Natural killer cell (primary cell): ENCODE measurements around the gene CCER1. TPM values are rescaled to one million over a fixed set of nuclear protein-coding genes. Genes with fewer than 3 reads are reported as not detected.

Experiments used
- ATAC-seq, 3 donors: fragments of 150-1000 bp in 2 of 3; fragments of 200-7000 bp in 1 of 3; cut with Tn5 transposase; 1 replicate in 1 of 3; 2 replicates in 2 of 3; pipeline ENCODE4 v1.10.0; 2021; ENCODE audit warnings: mild to moderate bottlenecking in 2 of 3, moderate library complexity in 2 of 3
- DNase-seq, 2 donors: peaks; one replicate each; pipeline versions ENCODE4 v3.0.0 to v3.0.0-alpha.2; 2013 to 2021; ENCODE audit warnings: mixed read lengths in 1 of 2
- H3K27ac ChIP-seq: one replicate; pipeline ENCODE4 v1.5.1; 2013; ENCODE audit warnings: mild to moderate bottlenecking, low read length
- H3K27me3 ChIP-seq: one replicate; pipeline ENCODE4 v1.6.1; 2013; ENCODE audit warnings: low read length; ENCODE audit not compliant: control insufficient read depth, insufficient read depth
- H3K36me3 ChIP-seq: one replicate; pipeline ENCODE4 v1.6.1; 2013; ENCODE audit warnings: low read length; ENCODE audit not compliant: control insufficient read depth, insufficient read depth
- H3K4me1 ChIP-seq: one replicate; pipeline ENCODE4 v1.6.1; 2013; ENCODE audit warnings: low read length; ENCODE audit not compliant: control insufficient read depth, insufficient read depth
- H3K4me3 ChIP-seq: one replicate; pipeline ENCODE4 v1.5.1; 2013; ENCODE audit warnings: low read length
- H3K9me3 ChIP-seq: one replicate; pipeline ENCODE4 v1.6.1; 2013; ENCODE audit warnings: low read length; ENCODE audit not compliant: control insufficient read depth, insufficient read depth
- H3K27ac Mint-ChIP-seq, 2 donors: one replicate each; pipeline ENCODE4 v1.8.0; 2022; ENCODE audit warnings: mild to moderate bottlenecking in 2 of 2, mixed read lengths in 2 of 2, moderate library complexity in 1 of 2
- H3K27me3 Mint-ChIP-seq, 2 donors: one replicate each; pipeline ENCODE4 v1.8.0; 2022; ENCODE audit warnings: low read depth in 2 of 2, mixed read lengths in 2 of 2
- H3K36me3 Mint-ChIP-seq: one replicate; pipeline ENCODE4 v1.8.0; 2022; ENCODE audit warnings: mixed read lengths
- H3K4me1 Mint-ChIP-seq, 2 donors: one replicate each; pipeline ENCODE4 v1.8.0; 2022; ENCODE audit warnings: mixed read lengths in 2 of 2
- H3K4me3 Mint-ChIP-seq: one replicate; pipeline ENCODE4 v1.8.0; 2022; ENCODE audit warnings: mild to moderate bottlenecking, moderate library complexity, mixed read lengths
- H3K9me3 Mint-ChIP-seq, 2 donors: one replicate each; pipeline ENCODE4 v1.8.0; 2022; ENCODE audit warnings: mixed read lengths in 2 of 2
- CTCF ChIP-seq: fragments of 200-600 bp; IDR thresholded peaks from one replicate; pipeline ENCODE4 v1.8.0; 2022; ENCODE audit warnings: antibody characterized with exemption
- WGBS: methylation state at CpG from one replicate; pipeline ENCODE4 v1.1.7; 2013; ENCODE audit warnings: missing lambda C conversion rate; ENCODE audit not compliant: insufficient coverage; 5-methylcytosine and 5-hydroxymethylcytosine counted together
- intact Hi-C: fragments of 100-400 bp; cut with micrococcal nuclease; formaldehyde crosslinking; loops from one replicate; pipeline ENCODE4 v1.14.2; 2022
- total RNA-seq, 4 donors: library from RNA; stranded (reverse); fragments of 120-200 nt in 1 of 4; gene quantifications; one replicate each; pipeline versions ENCODE4 v1.2.3 to v1.2.4, GENCODE V29; 2013 to 2022

CCER1 gene
- total RNA-seq, 3 donors from 2014 or later (not counting 1 experiment from before 2014, with no cell fraction given), result not detected

- Histone ChIP-seq H3K27ac (no peak overlapping the region), H3K4me1 (no peaks in the 10 kb centered on the region), H3K9me3 (no peaks in the 10 kb centered on the region), H3K27me3 (no peaks in the 10 kb centered on the region), H3K36me3 (no peaks in the 10 kb centered on the region), H3K4me3 (no peak overlapping the region)
- intact Hi-C loops, result no loop called here
- TF ChIP-seq CTCF, result no peak
- no peaks in the 10 kb centered on the region for H3K36me3 Mint-ChIP-seq
- H3K4me3 Mint-ChIP-seq, result no peak overlapping the region
- no peaks in the 10 kb centered on the region for H3K4me1 Mint-ChIP-seq
- ATAC-seq (no peak), DNase-seq (no peak)
- H3K9me3 Mint-ChIP-seq, result no peaks in the 10 kb centered on the region
- no peak overlapping the region for H3K27ac Mint-ChIP-seq
- WGBS, result no CpG with 5 or more reads among the region's 2 CpGs
- H3K27me3 Mint-ChIP-seq, result no peaks in the 10 kb centered on the region
Observed at GRCh38 chr12:90917431-90917830, 37.5 kb downstream of the CCER1 start.

GRCh38 chr12:90916516-90916915 lies 38.5 kb downstream of the CCER1 start:
- Histone ChIP-seq H3K4me1 (no peaks in the 10 kb centered on the region), H3K36me3 (no peaks in the 10 kb centered on the region), H3K9me3 (no peaks in the 10 kb centered on the region), H3K27me3 (no peaks in the 10 kb centered on the region), H3K27ac (no peak overlapping the region), H3K4me3 (no peak overlapping the region)
- no peak overlapping the region for H3K27ac Mint-ChIP-seq
- H3K4me1 Mint-ChIP-seq, result no peaks in the 10 kb centered on the region
- TF ChIP-seq CTCF, result no peak
- no peaks in the 10 kb centered on the region for H3K36me3 Mint-ChIP-seq
- no peak overlapping the region for H3K4me3 Mint-ChIP-seq
- intact Hi-C loops, result no loop called here
- H3K27me3 Mint-ChIP-seq, result no peaks in the 10 kb centered on the region
- ATAC-seq (no peak), DNase-seq (no peak)
- no peaks in the 10 kb centered on the region for H3K9me3 Mint-ChIP-seq

- DNase-seq (no peak), ATAC-seq (no peak)
- Mint-ChIP-seq H3K27me3 (no peaks in the 10 kb centered on the region), H3K36me3 (no peaks in the 10 kb centered on the region), H3K4me3 (no peak overlapping the region), H3K9me3 (no peaks in the 10 kb centered on the region), H3K27ac (no peak overlapping the region), H3K4me1 (no peaks in the 10 kb centered on the region)
- Histone ChIP-seq H3K36me3 (no peaks in the 10 kb centered on the region), H3K9me3 (no peaks in the 10 kb centered on the region), H3K27ac (no peak overlapping the region), H3K27me3 (no peaks in the 10 kb centered on the region), H3K4me3 (no peak overlapping the region), H3K4me1 (no peaks in the 10 kb centered on the region)
- TF ChIP-seq CTCF, result no peak
- intact Hi-C loops, result no loop called here
- 92% methylated on average over 2 of the region's 2 CpGs for WGBS
Observed at GRCh38 chr12:90915353-90915752, 39.6 kb downstream of the CCER1 start.

GRCh38 chr12:90910958-90911357 lies 44.0 kb downstream of the CCER1 start:
- Mint-ChIP-seq H3K27ac (no peak overlapping the region), H3K4me1 (no peaks in the 10 kb centered on the region), H3K27me3 (no peaks in the 10 kb centered on the region), H3K4me3 (no peak overlapping the region), H3K36me3 (no peaks in the 10 kb centered on the region), H3K9me3 (no peaks in the 10 kb centered on the region)
- WGBS, result 98% methylated on average over 3 of the region's 3 CpGs
- intact Hi-C loops, result no loop called here
- H3K27me3 ChIP-seq, result no peaks in the 10 kb centered on the region
- H3K4me3 ChIP-seq, result no peak overlapping the region
- H3K27ac ChIP-seq, result no peak overlapping the region
- no peaks in the 10 kb centered on the region for H3K9me3 ChIP-seq
- DNase-seq, result no peak
- no peaks in the 10 kb centered on the region for H3K36me3 ChIP-seq
- no peak for TF ChIP-seq CTCF
- ATAC-seq, result no peak
- H3K4me1 ChIP-seq, result no peaks in the 10 kb centered on the region
